HG02885 (cell line): Measurements from ENCODE around the gene MUC22.
"Not testable (repeated sequence)": the region's sequence is repeated elsewhere in the genome, so short reads cannot be mapped to it uniquely, and the experiment has no call there.

Experiments
- ATAC-seq: cut with Tn5 transposase; IDR thresholded peaks from one replicate; pipeline ENCODE4 v1.9.1; 2021; ENCODE audit warnings: mild to moderate bottlenecking; ENCODE audit not compliant: unreplicated experiment, poor library complexity

MUC22 gene

GRCh38 chr6:30991891-30992290, 18.4 kb upstream of the MUC22 start:
- no peak for ATAC-seq

GRCh38 chr6:30997301-30997700, 13.0 kb upstream of the MUC22 start:
- no peak for ATAC-seq

- no peak for ATAC-seq
Observed at GRCh38 chr6:30998785-30999184, 11.5 kb upstream of the MUC22 start.

DNA sequence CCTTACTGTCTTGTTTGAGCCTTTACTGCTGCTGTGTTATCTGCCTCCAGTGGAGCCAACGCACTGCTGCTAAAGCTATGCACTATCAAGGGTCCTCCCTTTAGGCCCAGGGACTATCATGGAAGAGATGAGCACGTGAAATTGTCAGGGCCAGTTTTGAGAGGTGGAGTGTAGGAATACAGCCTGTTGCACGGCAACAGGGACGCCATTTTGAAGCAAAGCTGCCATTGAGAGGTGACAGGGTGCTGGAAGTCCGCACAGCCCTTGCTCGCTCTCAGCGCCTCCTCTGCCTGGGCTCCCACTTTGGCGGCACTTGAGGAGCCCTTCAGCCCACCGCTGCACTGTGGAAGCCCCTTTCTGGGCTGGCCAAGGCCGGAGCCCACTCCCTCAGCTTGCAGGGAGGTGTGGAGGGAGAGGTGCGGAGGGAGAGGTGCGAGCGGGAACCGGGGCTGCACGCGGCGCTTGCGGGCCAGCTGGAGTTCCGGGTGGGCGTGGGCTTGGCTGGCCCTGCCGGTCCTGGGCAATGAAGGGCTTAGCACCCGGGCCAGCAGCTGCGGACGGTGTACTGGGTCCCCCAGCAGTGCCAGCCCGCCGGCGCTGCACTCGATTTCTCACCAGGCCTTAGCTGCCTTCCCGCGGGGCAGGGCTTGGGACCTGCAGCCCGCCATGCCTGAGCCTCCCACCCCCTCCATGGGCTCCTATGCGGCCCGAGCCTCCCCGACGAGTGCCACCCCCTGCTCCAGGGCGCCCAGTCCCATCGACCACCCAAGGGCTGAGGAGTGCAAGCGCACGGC, 10.0 kb upstream of the MUC22 start:
- ATAC-seq, result not testable (repeated sequence)

- no peak for ATAC-seq
Observed at GRCh38 chr6:31001281-31001888, 8.9 kb upstream of the MUC22 start.

DNA sequence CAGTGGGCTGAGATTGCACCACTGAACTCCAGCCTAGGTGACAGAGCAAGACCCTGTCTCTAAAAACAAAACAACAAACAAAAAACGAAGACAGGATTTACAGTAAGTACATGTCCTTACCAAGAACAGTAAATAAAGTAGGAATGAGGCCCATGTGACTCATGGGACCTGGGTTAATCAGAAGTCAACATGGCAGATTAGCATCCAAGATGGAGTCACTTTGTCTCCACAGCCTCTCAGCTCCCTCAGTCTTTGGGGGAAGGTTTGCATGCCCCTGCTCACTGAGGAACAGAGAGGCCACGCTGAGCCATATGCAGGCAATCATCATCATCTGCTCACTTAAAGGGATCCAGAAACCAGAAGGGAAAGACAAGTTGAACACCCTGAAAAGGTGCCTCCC, 7.8 kb upstream of the MUC22 start:
- no peak for ATAC-seq

DNA sequence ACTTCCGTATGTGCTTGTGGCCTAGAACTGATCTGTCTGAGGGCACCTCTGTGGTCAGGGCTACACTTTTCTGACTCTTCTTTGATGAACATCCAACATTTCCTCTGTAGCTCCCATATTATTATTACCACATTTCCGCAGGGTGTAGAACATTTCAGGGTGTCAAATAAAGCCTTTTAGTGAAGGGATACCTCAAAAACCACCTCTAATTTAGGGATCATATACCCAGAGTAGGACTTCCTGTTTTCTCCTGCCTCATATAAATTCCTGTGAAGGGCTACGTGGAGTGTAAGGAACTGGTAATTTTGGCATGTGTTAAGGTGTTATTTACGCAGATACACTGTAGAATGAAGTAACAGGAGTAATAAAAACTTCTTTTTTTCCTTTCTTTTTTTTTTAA, 5.5 kb upstream of the MUC22 start:
- ATAC-seq, result no peak

GRCh38 chr6:31005249-31006020, 4.8 kb upstream of the MUC22 start:
- no peak for ATAC-seq

- no peak for ATAC-seq
Observed at GRCh38 chr6:31007694-31008093, 2.6 kb upstream of the MUC22 start.

GRCh38 chr6:31008165-31008564, 2.1 kb upstream of the MUC22 start:
- no peak for ATAC-seq

- ATAC-seq, result no peak
Observed at GRCh38 chr6:31009731-31010130, 543 bp upstream of the MUC22 start.

GRCh38 chr6:31011153-31011552, 879 bp downstream of the MUC22 start:
- no peak for ATAC-seq

GRCh38 chr6:31016659-31017299, 6.5 kb downstream of the MUC22 start:
- ATAC-seq, result no peak

- not testable (repeated sequence) for ATAC-seq
Observed at GRCh38 chr6:31017436-31017835, 7.2 kb downstream of the MUC22 start.

GRCh38 chr6:31020057-31020456, 9.8 kb downstream of the MUC22 start:
- ATAC-seq, result no peak

GRCh38 chr6:31020631-31021255, 10.5 kb downstream of the MUC22 start:
- not testable (repeated sequence) for ATAC-seq

- not testable (repeated sequence) for ATAC-seq
Observed at GRCh38 chr6:31021705-31022531, 11.6 kb downstream of the MUC22 start.

GRCh38 chr6:31025595-31025994, 15.3 kb downstream of the MUC22 start:
- ATAC-seq, result no peak

GRCh38 chr6:31031095-31031494, 20.8 kb downstream of the MUC22 start:
- no peak for ATAC-seq
